CD1c-positive myeloid dendritic cell (primary cell): ENCODE measurements around the gene CCND2.

Experiments
- DNase-seq: peaks from one replicate; pipeline ENCODE4 v3.0.0-alpha.2; 2016; ENCODE audit errors: extremely low spot score

CCND2 gene

DNA sequence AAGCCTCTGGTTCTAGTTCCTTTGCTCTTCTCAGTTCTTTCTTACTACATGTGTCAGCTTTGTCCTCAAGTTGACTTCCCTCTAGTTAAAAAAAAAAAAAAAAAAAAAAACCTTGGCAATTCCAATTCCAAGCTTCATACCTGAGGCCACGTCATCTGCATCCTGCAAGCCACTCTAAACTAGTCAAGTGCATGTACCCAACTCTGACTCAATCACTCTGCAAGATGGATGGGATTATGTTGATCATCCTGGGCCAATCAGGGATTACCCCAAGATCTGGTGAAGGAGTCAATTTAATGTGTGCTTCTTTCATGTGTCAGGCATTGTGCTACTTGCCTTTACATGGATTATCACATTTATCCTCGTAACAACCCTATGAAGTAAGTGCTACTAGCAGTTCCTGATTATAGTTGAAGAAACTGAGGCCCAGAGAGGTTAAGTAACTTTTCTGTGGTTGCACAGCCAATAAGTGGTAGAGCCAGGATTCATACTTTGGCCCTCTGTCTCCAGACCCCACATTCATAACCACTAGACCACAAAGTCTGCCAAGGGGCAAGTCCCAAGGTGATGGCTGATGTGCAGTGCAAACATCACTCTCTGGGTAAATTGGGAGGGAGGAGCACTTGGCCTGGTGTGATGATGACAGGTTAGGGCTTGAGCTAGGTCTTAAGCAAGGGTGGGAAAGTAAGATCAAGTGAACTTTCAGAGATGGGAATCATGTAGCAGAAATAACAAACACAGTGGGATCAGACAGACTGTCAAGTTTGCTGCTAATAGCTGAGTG is 17.3 kb upstream of the CCND2 start:
- no peak for DNase-seq

GRCh38 chr12:4257442-4257841 is 16.1 kb upstream of the CCND2 start:
- DNase-seq: no peak

DNA sequence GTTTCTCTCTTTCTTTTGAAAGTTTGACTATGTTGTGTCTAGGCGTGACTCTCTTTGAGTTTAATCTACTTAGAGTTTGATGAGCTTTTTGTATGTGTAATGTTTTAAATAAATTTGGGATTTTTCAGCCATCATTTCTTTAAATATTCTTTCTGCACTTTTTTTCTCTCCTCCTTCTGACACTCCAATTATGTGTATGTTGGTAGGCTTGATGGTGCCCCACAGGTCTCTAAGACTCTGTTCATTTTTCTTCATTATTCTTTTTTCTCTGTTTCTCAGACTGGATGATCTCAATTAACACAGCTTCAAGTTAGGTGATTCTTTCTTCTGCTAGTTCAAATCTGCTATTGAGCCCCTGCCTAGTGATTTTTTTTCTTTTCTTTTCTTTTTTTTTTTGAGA is 14.5 kb upstream of the CCND2 start:
- no peak for DNase-seq

GRCh38 chr12:4261655-4262054 is 11.9 kb upstream of the CCND2 start:
- no peak for DNase-seq

DNA sequence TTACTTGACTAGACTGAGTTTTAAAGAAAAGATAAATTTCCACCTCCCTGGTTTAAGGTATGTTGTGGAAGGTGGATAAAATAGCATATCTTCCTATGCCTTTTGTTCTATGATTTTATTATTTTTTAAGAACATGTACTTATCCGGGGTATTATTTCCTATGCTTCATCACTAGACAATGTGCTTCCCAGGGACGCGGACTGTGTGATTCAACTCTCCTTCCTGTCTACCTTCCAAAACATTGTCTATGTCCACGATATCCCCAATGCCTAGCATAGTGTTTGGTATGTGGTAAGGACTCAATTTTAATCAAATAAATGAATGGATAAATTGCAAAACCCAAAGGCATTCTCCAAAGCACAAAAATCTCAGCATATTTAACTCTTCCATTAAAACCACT is 8.3 kb upstream of the CCND2 start:
- DNase-seq: no peak

- DNase-seq: no peak
Observed at GRCh38 chr12:4266990-4267389, 6.6 kb upstream of the CCND2 start.

DNA sequence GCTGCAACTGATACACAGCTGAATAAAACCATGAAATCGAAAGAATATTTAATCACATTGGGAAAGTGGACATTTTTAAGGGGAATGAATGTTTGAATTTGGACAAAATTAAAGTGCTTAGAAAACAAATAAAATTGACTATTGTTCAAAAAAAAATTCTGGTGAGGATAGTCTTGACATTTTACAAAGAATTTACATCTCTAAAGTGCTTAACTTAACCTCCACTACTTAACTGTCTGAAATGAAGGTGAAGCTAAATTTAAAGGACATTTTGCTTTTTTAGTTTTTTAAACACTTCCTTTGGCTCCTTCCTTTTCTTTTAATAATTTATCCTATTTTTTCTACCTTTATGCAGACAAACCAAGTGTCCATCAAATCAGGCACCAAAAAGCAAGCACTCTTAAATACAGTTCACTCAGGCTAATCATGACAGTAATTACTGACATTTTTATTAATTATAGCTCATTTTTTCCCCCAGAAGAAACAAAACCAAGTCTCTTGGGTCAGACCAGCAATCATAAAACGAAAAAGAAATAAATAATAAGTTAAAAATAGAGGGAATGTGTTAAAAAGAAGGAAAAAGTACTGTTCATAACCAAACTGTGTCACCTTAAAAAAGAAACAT is 5.7 kb upstream of the CCND2 start:
- DNase-seq: no peak

DNA sequence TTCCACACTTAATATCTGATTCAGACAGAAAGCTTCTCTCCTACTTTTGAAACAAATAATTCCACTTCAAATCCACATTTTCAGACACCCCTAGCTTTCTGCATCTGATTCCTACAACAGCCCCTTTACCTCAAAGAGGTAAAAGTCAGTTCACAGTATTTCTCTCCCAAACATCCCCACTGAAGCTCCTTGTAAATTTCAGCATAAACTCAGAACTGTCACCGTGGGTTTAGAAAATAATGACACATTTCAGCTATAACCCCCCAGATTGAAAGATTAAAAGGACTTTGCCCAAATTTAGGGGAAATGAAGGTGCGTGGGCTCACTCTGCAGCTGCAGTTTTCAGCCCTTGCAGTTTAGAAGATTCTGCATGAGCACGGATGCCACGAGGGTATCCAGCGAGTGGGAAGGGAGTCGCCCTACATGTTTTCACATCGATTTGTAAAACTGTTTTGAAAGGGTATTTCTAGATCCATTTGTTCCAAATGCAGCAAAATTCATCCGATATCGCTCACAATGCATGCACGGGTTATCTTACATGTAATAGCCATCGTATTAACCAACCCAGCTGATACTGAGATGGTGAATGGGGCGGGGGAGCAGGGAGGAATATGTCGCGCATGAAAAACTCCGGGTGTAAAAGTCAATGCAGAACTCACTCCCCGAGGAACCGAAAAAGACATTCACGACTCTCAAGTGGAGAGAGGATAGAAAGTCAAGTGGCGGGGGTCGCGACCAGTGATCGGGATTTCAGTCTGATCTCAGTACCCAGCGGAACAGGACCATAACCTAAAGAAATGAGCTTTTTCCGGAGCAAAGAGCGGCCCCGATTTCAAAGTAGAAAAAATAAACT is 5.0 kb upstream of the CCND2 start:
- peak; percentile 73 for DNase-seq

GRCh38 chr12:4269279-4269991 is 4.1 kb upstream of the CCND2 start:
- peak; percentile 96 for DNase-seq

DNA sequence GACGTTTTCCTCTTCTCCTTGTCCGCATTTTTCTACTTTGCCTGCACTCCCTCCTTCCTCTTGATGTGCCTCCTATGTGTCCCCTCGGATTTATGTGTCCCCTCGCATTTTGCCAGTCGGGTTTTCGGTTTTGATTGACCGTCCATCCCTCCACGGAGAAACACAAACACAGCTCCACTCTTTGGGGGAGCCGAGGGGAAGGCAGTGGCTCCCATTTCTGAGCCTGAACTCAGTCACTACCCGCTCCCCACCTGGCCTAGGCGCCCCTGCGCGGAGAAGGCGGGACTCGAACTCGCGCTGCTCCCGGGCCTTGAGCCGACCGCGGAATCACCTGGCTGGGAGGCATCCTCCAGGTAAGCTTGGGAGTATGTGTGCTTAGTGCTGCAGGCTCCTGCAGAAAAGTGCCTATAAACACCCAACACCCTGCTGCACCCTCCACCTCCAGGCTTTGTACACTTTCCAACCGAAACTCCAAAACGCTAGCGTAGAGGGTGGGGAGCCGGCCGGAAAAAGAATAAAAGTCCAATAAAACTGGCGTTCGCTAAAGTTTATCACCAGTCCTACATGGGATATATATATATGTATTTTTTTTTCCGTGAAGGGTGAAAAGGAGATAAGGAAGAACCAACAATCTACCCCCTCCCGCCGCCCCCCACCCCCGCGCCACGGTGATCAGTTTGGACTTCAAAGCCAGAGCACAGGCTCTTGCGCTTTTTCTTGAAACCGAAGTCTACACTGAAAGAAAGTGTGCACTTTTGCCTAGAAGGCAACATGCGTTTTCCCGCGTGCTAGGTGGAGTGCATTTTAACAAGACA is 3.3 kb upstream of the CCND2 start:
- DNase-seq: no peak

DNA sequence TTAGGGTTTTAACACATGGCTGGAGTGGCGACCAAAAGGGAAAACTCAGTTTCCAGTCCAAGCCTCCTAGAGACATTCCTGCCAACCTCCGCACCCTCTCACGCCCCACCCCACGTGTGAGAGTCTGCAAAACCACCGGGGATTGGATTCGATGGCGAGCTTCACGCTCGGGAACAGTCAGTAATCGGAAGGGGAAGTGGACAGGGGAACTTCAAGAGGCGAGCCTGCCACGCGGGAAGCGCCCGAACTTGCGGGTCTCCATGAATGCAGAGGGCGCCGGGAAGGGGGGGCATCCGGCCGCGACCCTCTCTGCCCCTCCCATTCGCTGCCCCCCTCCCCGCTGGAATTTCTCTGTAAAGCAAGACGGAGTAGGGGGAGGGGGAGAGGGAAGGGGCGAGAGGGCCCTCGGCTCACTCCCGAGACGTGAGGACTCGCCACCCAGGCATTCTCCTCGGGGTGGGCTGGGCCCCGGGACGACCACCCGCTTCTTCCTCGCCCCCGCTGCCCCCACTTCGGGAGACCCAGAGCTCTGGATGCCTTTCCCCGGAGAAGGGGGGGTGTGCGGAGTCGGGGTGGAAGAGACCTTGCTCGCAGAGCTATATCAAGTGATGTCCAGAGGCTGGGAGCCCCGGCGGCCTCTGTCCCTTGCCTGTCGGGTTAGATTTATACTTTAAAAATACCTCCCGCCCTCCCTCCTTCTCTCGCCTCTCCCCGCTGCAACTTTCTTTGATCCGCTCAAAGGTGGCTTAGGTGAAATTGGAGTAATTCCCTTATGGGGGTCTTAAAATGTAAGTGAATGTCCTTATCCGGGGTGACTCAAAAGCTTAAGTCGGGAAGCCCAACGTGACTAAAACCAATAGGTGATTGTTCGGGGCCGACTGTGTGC is 2.5 kb upstream of the CCND2 start:
- peak; percentile 80 for DNase-seq

- DNase-seq: peak; percentile 76
Observed at GRCh38 chr12:4271717-4272423, 1.7 kb upstream of the CCND2 start.

DNA sequence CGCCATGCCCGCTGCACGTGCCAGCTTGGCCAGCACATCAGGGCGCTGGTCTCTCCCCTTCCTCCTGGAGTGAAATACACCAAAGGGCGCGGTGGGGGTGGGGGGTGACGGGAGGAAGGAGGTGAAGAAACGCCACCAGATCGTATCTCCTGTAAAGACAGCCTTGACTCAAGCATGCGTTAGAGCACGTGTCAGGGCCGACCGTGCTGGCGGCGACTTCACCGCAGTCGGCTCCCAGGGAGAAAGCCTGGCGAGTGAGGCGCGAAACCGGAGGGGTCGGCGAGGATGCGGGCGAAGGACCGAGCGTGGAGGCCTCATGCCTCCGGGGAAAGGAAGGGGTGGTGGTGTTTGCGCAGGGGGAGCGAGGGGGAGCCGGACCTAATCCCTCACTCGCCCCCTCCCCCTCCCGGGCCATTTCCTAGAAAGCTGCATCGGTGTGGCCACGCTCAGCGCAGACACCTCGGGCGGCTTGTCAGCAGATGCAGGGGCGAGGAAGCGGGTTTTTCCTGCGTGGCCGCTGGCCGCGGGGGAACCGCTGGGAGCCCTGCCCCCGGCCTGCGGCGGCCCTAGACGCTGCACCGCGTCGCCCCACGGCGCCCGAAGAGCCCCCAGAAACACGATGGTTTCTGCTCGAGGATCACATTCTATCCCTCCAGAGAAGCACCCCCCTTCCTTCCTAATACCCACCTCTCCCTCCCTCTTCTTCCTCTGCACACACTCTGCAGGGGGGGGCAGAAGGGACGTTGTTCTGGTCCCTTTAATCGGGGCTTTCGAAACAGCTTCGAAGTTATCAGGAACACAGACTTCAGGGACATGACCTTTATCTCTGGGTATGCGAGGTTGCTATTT is 914 bp upstream of the CCND2 start:
- DNase-seq: peak; percentile 50

DNA sequence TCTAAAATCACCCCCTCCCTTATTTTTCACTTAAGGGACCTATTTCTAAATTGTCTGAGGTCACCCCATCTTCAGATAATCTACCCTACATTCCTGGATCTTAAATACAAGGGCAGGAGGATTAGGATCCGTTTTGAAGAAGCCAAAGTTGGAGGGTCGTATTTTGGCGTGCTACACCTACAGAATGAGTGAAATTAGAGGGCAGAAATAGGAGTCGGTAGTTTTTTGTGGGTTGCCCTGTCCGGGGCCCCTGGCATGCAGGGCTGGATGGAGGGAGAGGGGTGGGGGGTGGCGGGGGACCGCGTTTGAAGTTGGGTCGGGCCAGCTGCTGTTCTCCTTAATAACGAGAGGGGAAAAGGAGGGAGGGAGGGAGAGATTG is 300 bp upstream of the CCND2 start:
- DNase-seq: no peak

DNA sequence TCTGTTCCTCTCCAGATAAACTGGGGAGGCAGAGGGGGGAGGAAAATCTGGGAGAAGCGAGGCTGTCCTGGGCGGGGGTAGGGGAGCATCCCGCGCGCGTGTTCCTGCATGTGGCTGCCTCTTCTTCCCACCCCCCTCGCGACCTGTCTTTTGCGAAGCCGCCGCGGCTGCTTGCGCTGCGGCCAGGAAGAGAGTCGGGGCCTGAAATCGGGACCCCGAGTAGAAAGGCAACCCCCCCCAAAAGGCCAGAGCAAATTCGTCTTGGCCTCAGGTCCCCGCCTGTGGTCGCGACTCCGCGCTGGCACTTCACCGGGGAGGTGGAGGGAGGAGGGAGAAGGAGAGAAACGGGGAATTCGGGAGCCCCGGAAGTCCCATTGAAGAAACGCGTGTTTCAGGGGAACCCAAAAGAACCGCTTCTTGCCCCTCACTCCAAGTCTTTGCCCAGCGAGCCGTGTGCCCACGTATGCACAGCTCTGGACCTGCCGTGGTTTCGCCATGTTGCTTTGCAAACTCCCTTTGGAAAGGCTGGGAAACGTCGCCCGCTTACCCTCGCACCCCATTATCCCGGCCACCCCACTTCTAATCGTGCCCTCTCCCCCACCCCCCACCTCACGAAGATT is 944 bp downstream of the CCND2 start:
- peak; percentile 33 for DNase-seq

- no peak for DNase-seq
Observed at GRCh38 chr12:4275016-4275869, 1.7 kb downstream of the CCND2 start.

DNA sequence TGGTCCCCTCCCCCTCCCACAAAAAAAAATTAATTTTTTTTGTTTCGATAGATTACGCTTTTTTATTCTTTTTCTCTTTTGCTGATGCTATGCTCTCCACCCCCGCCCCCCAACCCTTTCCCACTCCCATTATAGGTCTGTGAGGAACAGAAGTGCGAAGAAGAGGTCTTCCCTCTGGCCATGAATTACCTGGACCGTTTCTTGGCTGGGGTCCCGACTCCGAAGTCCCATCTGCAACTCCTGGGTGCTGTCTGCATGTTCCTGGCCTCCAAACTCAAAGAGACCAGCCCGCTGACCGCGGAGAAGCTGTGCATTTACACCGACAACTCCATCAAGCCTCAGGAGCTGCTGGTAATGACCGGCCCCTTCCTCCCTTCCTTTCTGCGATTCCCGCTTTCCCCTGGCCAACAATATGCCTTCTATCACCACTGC is 2.3 kb downstream of the CCND2 start:
- no peak for DNase-seq
